Esophagus squamous epithelium (tissue), 5 donors: ENCODE data around the gene OR11A1. TPM values are rescaled to one million over a fixed set of nuclear protein-coding genes. Genes with fewer than 3 reads are reported as not detected.

Experiments used
- DNase-seq: peaks from one replicate; lab custom pipeline; 2025; lab: John Stamatoyannopoulos, UW
- H3K27ac ChIP-seq, 4 donors: fragments of 200-600 bp; sonication (generic); one replicate each; pipeline ENCODE4 v1.5.1; 2016 to 2019; ENCODE audit warnings: mild to moderate bottlenecking in 1 of 4
- H3K27me3 ChIP-seq, 4 donors: fragments of 200-600 bp; sonication (generic); 1 replicate in 3 of 4; 2 replicates in 1 of 4; pipeline versions ENCODE4 v1.5.1 to v1.6.0; 2017 to 2021; ENCODE audit warnings: antibody characterized with exemption in 1 of 4
- H3K36me3 ChIP-seq, 3 donors: fragments of 200-600 bp; sonication (generic); one replicate each; pipeline ENCODE4 v1.5.1; 2016 to 2019
- H3K4me1 ChIP-seq, 3 donors: fragments of 200-600 bp; sonication (generic); one replicate each; pipeline ENCODE4 v1.5.1; 2017 to 2019
- H3K4me3 ChIP-seq, 4 donors: fragments of 200-600 bp; sonication (generic); 1 replicate in 3 of 4; 2 replicates in 1 of 4; pipeline ENCODE4 v1.5.1; 2016 to 2019; ENCODE audit warnings: mild to moderate bottlenecking in 2 of 4, moderate library complexity in 1 of 4
- H3K9me3 ChIP-seq, 3 donors: fragments of 200-600 bp; sonication (generic); one replicate each; pipeline ENCODE4 v1.5.1; 2016 to 2019
- CTCF ChIP-seq, 6 experiments: fragments of 450-650 bp in 4 of 6; fragments of 200-600 bp in 2 of 6; sonication (generic) in 2 of 6; IDR thresholded peaks; one replicate each; pipeline ENCODE4 v1.5.1; 2016 to 2019; ENCODE audit warnings: antibody characterized with exemption in 6 of 6, mild to moderate bottlenecking in 4 of 6, moderate library complexity in 4 of 6
- POLR2A ChIP-seq, 4 donors: fragments of 450-650 bp; IDR thresholded peaks; one replicate each; pipeline ENCODE4 v1.6.1; 2017; ENCODE audit warnings: antibody characterized with exemption in 4 of 4, mild to moderate bottlenecking in 4 of 4, moderate library complexity in 3 of 4
- WGBS, 2 donors: methylation state at CpG; one replicate each; pipeline ENCODE4 v1.1.5; 2018; 5-methylcytosine and 5-hydroxymethylcytosine counted together
- intact Hi-C: fragments of 100-400 bp; cut with DNase I; formaldehyde crosslinking; loops from one replicate; pipeline ENCODE4 v1.15.0; 2022
- total RNA-seq, 4 donors: library from RNA; depleted of rRNA; stranded (reverse); fragments of >200 nt; gene quantifications; one replicate each; pipeline ENCODE4 v1.1.0, GENCODE V29; 2016
- donor health status: DM: yes; HTN: yes; CAD: no.

The OR11A1 gene
- total RNA-seq, 4 donors from 2014 or later, result not detected

- intact Hi-C loops, result no loop called here
- TF ChIP-seq POLR2A (IDR thresholded peaks at IDR 0.05) (no peak), CTCF (IDR thresholded peaks at IDR 0.05) (no peak)
These were observed 32.7 kb downstream of the OR11A1 start for GRCh38 chr6:29424168-29424567.

GRCh38 chr6:29419516-29419915, 37.4 kb downstream of the OR11A1 start:
- Histone ChIP-seq H3K27ac (no peak overlapping the region), H3K36me3 (no peaks in the 10 kb centered on the region), H3K4me1 (no peaks in the 10 kb centered on the region), H3K9me3 (no peaks in the 10 kb centered on the region), H3K4me3 (no peak overlapping the region), H3K27me3 (no peaks in the 10 kb centered on the region)
- 72 to 74% methylated on average over 3 of the region's 3 CpGs for WGBS, 2 donors
- no peak for TF ChIP-seq CTCF (IDR thresholded peaks at IDR 0.05)
- no peak for TF ChIP-seq POLR2A (IDR thresholded peaks at IDR 0.05)
- intact Hi-C loops, result no loop called here
- DNase-seq, result no peak

More at GRCh38 chr6:29424168-29424567, 32.7 kb downstream of the OR11A1 start:
- no peaks in the 10 kb centered on the region for H3K36me3 ChIP-seq
- no peak for DNase-seq
- H3K4me1 ChIP-seq, result no peaks in the 10 kb centered on the region
- 67 to 86% methylated on average over 2 of the region's 2 CpGs for WGBS, 2 donors
- H3K4me3 ChIP-seq, result no peak overlapping the region
- H3K27ac ChIP-seq, result no peak overlapping the region
- H3K27me3 ChIP-seq, result peaks cover 0 to 6% (median 0%) of the 10 kb centered on the region in 4 donors
- no peaks in the 10 kb centered on the region for H3K9me3 ChIP-seq

- intact Hi-C loops, result no loop called here
- Histone ChIP-seq H3K27ac (no peak within 1 kb of the TSS), H3K9me3 (no peaks in the 10 kb centered on the region), H3K36me3 (no peaks in the 10 kb centered on the region), H3K4me3 (no peak within 1 kb of the TSS), H3K4me1 (no peaks in the 10 kb centered on the region), H3K27me3 (no peaks in the 10 kb centered on the region)
- TF ChIP-seq CTCF (IDR thresholded peaks at IDR 0.05) (no peak), POLR2A (IDR thresholded peaks at IDR 0.05) (no peak)
- no peak for DNase-seq
These were observed 42.3 kb downstream of the OR11A1 start, which contains the start of gene OR12D1 for GRCh38 chr6:29414588-29414987. Gene OR12D1 (plus strand): TSS chr6:29414928.

- DNase-seq, result no peak
- H3K27ac ChIP-seq, result no peak overlapping the region
- no peak overlapping the region for H3K4me3 ChIP-seq
- no peaks in the 10 kb centered on the region for H3K4me1 ChIP-seq
- TF ChIP-seq CTCF (IDR thresholded peaks at IDR 0.05), result no peak
- no peak for TF ChIP-seq POLR2A (IDR thresholded peaks at IDR 0.05)
- H3K27me3 ChIP-seq, result no peaks in the 10 kb centered on the region
- 48 to 82% methylated on average over 1 of the region's 1 CpG for WGBS, 2 donors
- intact Hi-C loops, result no loop called here
- no peaks in the 10 kb centered on the region for H3K36me3 ChIP-seq
- no peaks in the 10 kb centered on the region for H3K9me3 ChIP-seq
These were observed 53.1 kb downstream of the OR11A1 start for GRCh38 chr6:29403801-29404200.

GRCh38 chr6:29399525-29399924, 57.3 kb downstream of the OR11A1 start:
- no peak for DNase-seq
- Histone ChIP-seq H3K9me3 (no peaks in the 10 kb centered on the region), H3K4me3 (no peak overlapping the region), H3K36me3 (no peaks in the 10 kb centered on the region), H3K4me1 (no peaks in the 10 kb centered on the region), H3K27ac (no peak overlapping the region), H3K27me3 (no peaks in the 10 kb centered on the region)
- TF ChIP-seq CTCF (IDR thresholded peaks at IDR 0.05), result no peak
- TF ChIP-seq POLR2A (IDR thresholded peaks at IDR 0.05), result no peak
- WGBS, 2 donors, result 58 to 73% methylated on average over 2 of the region's 2 CpGs
- intact Hi-C loops, result no loop called here
